ENCODE measurements around the gene ARMC6.

- TF ChIP-seq POLR2A (IDR thresholded peaks at IDR 0.05; ENCODE audit: extremely low read depth, insufficient read length) = no peak
- TF ChIP-seq CTCF (IDR thresholded peaks at IDR 0.05; ENCODE audit: low read depth, low read length) = no peak
- TF ChIP-seq MYC (IDR thresholded peaks at IDR 0.05; ENCODE audit: low read depth, low read length) = no peak
- TF ChIP-seq, protein P1, sequence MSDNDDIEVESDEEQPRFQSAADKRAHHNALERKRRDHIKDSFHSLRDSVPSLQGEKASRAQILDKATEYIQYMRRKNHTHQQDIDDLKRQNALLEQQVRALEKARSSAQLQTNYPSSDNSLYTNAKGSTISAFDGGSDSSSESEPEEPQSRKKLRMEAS (IDR thresholded peaks at IDR 0.05; ENCODE audit: low read depth, low read length) = no peak
These were observed 38.5 kb downstream of the ARMC6 start for GRCh38 chr19:19071897-19072296.

Measured in NB4 (cell line).